Prostate gland (tissue), 2 donors: ENCODE data around the gene CLRN3. TPM values are rescaled to one million over a fixed set of nuclear protein-coding genes. Genes with fewer than 3 reads are reported as not detected.

Experiments used
- DNase-seq: peaks from one replicate; pipeline ENCODE4 v3.0.0-alpha.2; 2019; ENCODE audit warnings: low spot score
- H3K27ac ChIP-seq, 2 donors: fragments of 200-600 bp; sonication (generic); 2 replicates each; pipeline ENCODE4 v1.5.1; 2017 to 2019
- H3K27me3 ChIP-seq: fragments of 200-600 bp; sonication (generic); replicated peaks from 2 replicates; pipeline ENCODE4 v1.5.1; 2019; ENCODE audit not compliant: insufficient read depth
- H3K36me3 ChIP-seq, 2 donors: fragments of 200-600 bp; sonication (generic); 1 replicate in 1 of 2; 2 replicates in 1 of 2; pipeline versions ENCODE4 v1.5.1 to v1.8.1; 2017 to 2019
- H3K4me1 ChIP-seq: fragments of 200-600 bp; sonication (generic); replicated peaks from 2 replicates; pipeline ENCODE4 v1.5.1; 2019
- H3K4me3 ChIP-seq, 2 donors: fragments of 200-600 bp; sonication (generic); 2 replicates each; pipeline ENCODE4 v1.5.1; 2017 to 2019
- H3K9me3 ChIP-seq: fragments of 200-600 bp; sonication (generic); 2 replicates; pipeline ENCODE4 v1.5.1; 2017
- POLR2A ChIP-seq: fragments of 450-650 bp; IDR thresholded peaks from one replicate; pipeline ENCODE4 v1.6.1; 2016; ENCODE audit warnings: antibody characterized with exemption, mild to moderate bottlenecking
- POLR2AphosphoS5 ChIP-seq: sonication (generic); formaldehyde crosslinking; IDR thresholded peaks from one replicate; pipeline ENCODE4 v1.6.1; 2017; ENCODE audit warnings: antibody characterized with exemption
- WGBS: methylation state at CpG from one replicate; pipeline ENCODE4 v1.1.5; 2018; 5-methylcytosine and 5-hydroxymethylcytosine counted together
- intact Hi-C: fragments of 100-400 bp; cut with DNase I; formaldehyde crosslinking; loops from one replicate; pipeline ENCODE4 v1.14.2; 2022
- total RNA-seq, 2 donors: library from RNA; depleted of rRNA; stranded (reverse); fragments of >200 nt; gene quantifications; one replicate each; pipeline ENCODE4 v1.1.0, GENCODE V29; 2016
- TF ChIP-seq, protein P1 (sequence below), 4 experiments: fragments of 200-600 bp in 2 of 4; fragments of 450-650 bp in 2 of 4; sonication (generic) in 2 of 4; IDR thresholded peaks; 1 replicate in 3 of 4; 2 replicates in 1 of 4; pipeline ENCODE4 v1.5.1; 2016 to 2019; ENCODE audit warnings: antibody characterized with exemption in 4 of 4, mild to moderate bottlenecking in 2 of 4, moderate library complexity in 2 of 4

Gene CLRN3
- total RNA-seq, 2 donors from 2014 or later, result not detected

DNA sequence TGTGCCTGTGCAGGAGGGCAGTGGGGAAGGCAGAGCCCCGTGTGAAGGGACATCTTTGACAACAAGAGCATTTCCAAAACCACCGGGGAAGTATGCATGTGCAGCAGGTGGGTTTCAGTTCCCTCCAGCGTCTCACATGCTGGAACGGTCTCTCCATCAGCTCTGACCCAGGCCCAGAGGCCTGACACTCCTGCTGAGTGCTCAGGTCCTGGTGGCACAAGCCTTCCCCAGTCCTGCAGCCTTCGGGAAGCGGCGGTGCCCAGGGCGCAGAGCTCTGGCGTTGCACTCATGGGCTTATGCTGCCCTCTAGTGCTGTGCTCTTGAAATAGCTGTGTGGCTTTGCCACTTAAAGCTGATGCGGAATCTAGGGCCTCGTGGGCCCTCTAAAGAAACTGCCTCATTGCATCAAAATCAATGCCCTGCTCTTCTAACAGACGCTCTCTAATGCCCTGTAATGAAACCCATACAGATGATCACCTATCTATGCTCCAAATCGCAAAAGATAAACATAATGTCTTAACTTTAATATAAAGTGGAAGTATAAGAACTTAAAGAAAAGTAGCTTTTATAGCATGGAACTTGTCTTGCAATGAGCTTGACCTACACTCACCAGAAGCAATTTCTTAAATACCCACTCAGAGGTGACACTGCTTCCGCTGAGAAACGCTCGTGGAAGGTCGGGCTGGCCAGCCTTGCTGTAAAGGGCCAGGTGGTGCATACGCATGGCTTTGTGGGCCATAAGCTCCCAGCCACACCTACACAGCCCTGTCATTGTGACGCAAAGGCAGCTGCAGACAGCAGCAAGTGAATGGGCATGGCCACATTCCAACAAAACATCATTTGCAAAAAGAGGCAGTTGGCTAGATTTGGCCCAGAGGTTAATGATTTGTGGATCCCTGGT, 38.6 kb downstream of the CLRN3 start:
- TF ChIP-seq POLR2AphosphoS5, result no peak
- TF ChIP-seq, protein P1, sequence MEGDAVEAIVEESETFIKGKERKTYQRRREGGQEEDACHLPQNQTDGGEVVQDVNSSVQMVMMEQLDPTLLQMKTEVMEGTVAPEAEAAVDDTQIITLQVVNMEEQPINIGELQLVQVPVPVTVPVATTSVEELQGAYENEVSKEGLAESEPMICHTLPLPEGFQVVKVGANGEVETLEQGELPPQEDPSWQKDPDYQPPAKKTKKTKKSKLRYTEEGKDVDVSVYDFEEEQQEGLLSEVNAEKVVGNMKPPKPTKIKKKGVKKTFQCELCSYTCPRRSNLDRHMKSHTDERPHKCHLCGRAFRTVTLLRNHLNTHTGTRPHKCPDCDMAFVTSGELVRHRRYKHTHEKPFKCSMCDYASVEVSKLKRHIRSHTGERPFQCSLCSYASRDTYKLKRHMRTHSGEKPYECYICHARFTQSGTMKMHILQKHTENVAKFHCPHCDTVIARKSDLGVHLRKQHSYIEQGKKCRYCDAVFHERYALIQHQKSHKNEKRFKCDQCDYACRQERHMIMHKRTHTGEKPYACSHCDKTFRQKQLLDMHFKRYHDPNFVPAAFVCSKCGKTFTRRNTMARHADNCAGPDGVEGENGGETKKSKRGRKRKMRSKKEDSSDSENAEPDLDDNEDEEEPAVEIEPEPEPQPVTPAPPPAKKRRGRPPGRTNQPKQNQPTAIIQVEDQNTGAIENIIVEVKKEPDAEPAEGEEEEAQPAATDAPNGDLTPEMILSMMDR (IDR thresholded peaks at IDR 0.05), result peak; percentile 22 to 86 (median 76)
- TF ChIP-seq POLR2A, result no peak
- peaks cover 3% of the 10 kb centered on the region for H3K27me3 ChIP-seq
- 30% methylated on average over 19 of the region's 19 CpGs for WGBS
- intact Hi-C loops, result loop anchor here (5.0 kb wide), 1 partner anchor 1872 kb away; no protein-coding TSS in a partner anchor
- DNase-seq, result peak; percentile 43
- H3K4me3 ChIP-seq, result no peak overlapping the region
- H3K36me3 ChIP-seq, result no peaks in the 10 kb centered on the region
- H3K9me3 ChIP-seq, result no peaks in the 10 kb centered on the region
- H3K27ac ChIP-seq, result no peak overlapping the region
- no peaks in the 10 kb centered on the region for H3K4me1 ChIP-seq

DNA sequence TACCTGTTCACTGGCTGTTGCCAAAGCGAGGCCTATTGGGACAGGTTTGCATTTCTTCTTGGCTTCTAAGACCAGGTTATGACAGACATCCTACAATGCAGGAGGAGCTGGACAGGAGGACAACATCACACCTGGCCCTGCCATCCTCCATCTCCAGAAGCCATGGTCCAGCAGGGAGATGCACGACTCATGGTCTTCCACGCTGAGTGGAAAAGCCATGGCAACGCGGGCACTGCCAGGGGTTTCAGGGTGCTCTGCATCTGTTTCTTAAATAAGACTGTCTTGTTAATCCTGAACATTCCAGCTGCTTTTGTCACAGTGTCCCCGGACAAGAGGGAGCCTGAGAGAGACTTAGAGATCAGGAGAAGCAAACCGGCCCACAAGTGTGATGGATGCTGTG, 40.3 kb downstream of the CLRN3 start:
- DNase-seq, result no peak
- no peaks in the 10 kb centered on the region for H3K4me1 ChIP-seq
- no peaks in the 10 kb centered on the region for H3K9me3 ChIP-seq
- H3K27me3 ChIP-seq, result peaks cover 3% of the 10 kb centered on the region
- H3K4me3 ChIP-seq, result no peak overlapping the region
- no peaks in the 10 kb centered on the region for H3K36me3 ChIP-seq
- H3K27ac ChIP-seq, result no peak overlapping the region
- TF ChIP-seq POLR2A, result no peak
- TF ChIP-seq, protein P1 (IDR thresholded peaks at IDR 0.05), result no peak
- no peak for TF ChIP-seq POLR2AphosphoS5
- 92% methylated on average over 7 of the region's 7 CpGs for WGBS
- intact Hi-C loops, result loop anchor here (5.0 kb wide), 1 partner anchor 1870 kb away; no protein-coding TSS in a partner anchor

DNA sequence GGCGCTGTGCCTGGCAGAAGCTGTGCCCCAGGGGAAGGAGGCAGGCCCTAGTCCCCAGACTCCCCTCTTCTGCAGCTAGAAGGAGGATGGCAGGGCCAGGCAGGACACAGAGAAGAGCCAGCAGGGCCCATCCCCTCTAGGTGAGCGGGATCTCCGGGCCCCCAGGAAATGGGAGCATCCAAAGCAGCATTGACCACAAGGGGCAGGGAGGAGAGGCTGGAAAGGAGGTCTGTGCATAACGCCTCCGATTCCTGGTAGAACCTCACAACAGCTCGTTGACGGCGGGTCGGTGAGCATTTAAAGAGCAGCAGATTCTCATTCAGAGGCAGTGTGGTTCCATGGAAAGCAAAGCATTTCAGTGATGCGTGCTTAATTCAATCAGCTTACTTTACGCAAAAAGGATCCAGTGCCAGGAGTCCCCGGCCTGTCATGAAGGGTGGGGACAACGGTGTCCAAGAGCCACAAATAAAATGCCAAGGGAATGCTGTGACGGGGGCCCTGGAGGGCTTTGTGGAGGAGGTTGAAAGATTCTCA, 41.0 kb downstream of the CLRN3 start:
- 85% methylated on average over 14 of the region's 14 CpGs for WGBS
- TF ChIP-seq POLR2A (no peak), POLR2AphosphoS5 (no peak)
- TF ChIP-seq, protein P1 (IDR thresholded peaks at IDR 0.05), result no peak
- intact Hi-C loops, result loop anchor here (5.0 kb wide), 1 partner anchor 1869 kb away; no protein-coding TSS in a partner anchor
- no peak for DNase-seq
- Histone ChIP-seq H3K36me3 (no peaks in the 10 kb centered on the region), H3K4me3 (no peak overlapping the region), H3K4me1 (no peaks in the 10 kb centered on the region), H3K27ac (no peak overlapping the region), H3K9me3 (no peaks in the 10 kb centered on the region), H3K27me3 (peaks cover 3% of the 10 kb centered on the region)

DNA sequence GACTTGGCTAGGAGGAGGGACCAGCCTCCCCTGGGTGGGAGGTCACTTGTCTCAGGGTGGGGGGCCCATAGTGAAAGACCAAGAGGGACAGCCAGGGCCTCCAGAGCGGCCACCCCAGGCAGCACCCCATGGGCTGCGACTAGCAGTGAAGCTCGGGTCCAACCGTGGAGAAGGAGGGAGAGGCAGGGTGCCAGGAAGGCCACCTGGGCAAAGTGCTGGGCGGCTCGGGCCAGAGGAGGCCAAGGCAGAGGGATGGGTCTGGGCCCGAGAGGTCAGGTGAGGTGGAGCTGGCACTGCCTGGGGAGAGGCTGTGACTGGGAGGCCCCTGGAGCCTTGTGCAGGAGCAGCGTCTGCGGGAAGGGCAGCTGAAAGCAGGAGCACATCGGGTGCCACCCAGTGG, 41.8 kb downstream of the CLRN3 start:
- H3K36me3 ChIP-seq, result no peaks in the 10 kb centered on the region
- peaks cover 3% of the 10 kb centered on the region for H3K27me3 ChIP-seq
- no peaks in the 10 kb centered on the region for H3K4me1 ChIP-seq
- no peak for TF ChIP-seq POLR2AphosphoS5
- TF ChIP-seq, protein P1 (IDR thresholded peaks at IDR 0.05), result no peak
- TF ChIP-seq POLR2A, result no peak
- no peaks in the 10 kb centered on the region for H3K9me3 ChIP-seq
- DNase-seq, result no peak
- intact Hi-C loops, result loop anchor here (5.0 kb wide), 1 partner anchor 1869 kb away; no protein-coding TSS in a partner anchor
- 86% methylated on average over 10 of the region's 10 CpGs for WGBS
- H3K4me3 ChIP-seq, result no peak overlapping the region
- no peak overlapping the region for H3K27ac ChIP-seq
